ACC112 (cell line): ENCODE results near the gene KRT28.

Experiments
- H2AFZ ChIP-seq: fragments of 200-600 bp; sonication (generic); one replicate; pipeline ENCODE4 v1.6.0; 2017; ENCODE audit warnings: antibody characterized with exemption, low read length; ENCODE audit not compliant: unreplicated experiment
- H3K27ac ChIP-seq: fragments of 200-600 bp; sonication (generic); 2 replicates; pipeline ENCODE4 v1.5.1; 2014; ENCODE audit warnings: low read depth, mild to moderate bottlenecking, antibody characterized with exemption, low read length, moderate library complexity
- H3K27me3 ChIP-seq: fragments of 200-600 bp; sonication (generic); 2 replicates; pipeline ENCODE4 v1.6.1; 2014; ENCODE audit warnings: mild to moderate bottlenecking, antibody characterized with exemption, low read length, moderate library complexity, mixed read lengths; ENCODE audit not compliant: insufficient read depth
- H3K36me3 ChIP-seq: fragments of 200-600 bp; sonication (generic); 2 replicates; pipeline ENCODE4 v1.6.1; 2016; ENCODE audit warnings: mild to moderate bottlenecking, antibody characterized with exemption, low read length, moderate library complexity, mixed read lengths; ENCODE audit not compliant: insufficient read depth
- H3K4me1 ChIP-seq: fragments of 200-600 bp; sonication (generic); one replicate; pipeline ENCODE4 v1.6.1; 2016; ENCODE audit warnings: low read length, mixed read lengths; ENCODE audit not compliant: insufficient read depth, unreplicated experiment, control insufficient read depth
- H3K4me3 ChIP-seq: fragments of 200-600 bp; sonication (generic); 2 replicates; pipeline ENCODE4 v1.5.1; 2014; ENCODE audit warnings: mild to moderate bottlenecking, low read depth, low read length
- H3K79me2 ChIP-seq: fragments of 200-600 bp; sonication (generic); one replicate; pipeline ENCODE4 v1.6.0; 2016; ENCODE audit warnings: low read length; ENCODE audit not compliant: control insufficient read depth, unreplicated experiment, insufficient read depth

Gene KRT28

DNA sequence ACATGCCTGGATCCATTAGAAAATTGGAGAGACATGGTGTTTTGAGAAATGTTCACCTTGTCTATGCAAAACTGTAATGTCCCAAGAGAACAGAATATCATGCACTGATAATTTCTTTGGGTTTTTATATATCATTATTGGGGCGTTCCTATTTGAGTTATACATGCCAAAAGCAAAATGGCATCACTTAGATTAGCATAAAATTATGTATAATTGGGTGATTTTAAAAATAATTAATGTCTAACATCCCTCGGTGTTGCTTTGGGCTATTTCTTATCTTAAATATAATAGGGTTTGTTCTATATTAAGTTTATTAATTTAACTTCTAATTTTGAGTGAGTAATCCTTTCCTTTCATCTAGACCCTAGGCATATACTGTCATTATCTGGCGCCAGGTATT is at the start of gene KRT28:
TSS of gene KRT28 (minus strand) at position 101 of the 400 bp plus-strand sequence. CDS start at position 35, 66 bp downstream.
- H3K4me3 ChIP-seq = no peak within 1 kb of the TSS
- H3K36me3 ChIP-seq = no peaks in the 10 kb centered on the region
- H3K4me1 ChIP-seq = no peaks in the 10 kb centered on the region
- no peak within 1 kb of the TSS for H3K27ac ChIP-seq
- no peaks in the 10 kb centered on the region for H3K79me2 ChIP-seq
- H2AFZ ChIP-seq = no peak within 1 kb of the TSS
- peaks cover 42% of the 10 kb centered on the region for H3K27me3 ChIP-seq

DNA sequence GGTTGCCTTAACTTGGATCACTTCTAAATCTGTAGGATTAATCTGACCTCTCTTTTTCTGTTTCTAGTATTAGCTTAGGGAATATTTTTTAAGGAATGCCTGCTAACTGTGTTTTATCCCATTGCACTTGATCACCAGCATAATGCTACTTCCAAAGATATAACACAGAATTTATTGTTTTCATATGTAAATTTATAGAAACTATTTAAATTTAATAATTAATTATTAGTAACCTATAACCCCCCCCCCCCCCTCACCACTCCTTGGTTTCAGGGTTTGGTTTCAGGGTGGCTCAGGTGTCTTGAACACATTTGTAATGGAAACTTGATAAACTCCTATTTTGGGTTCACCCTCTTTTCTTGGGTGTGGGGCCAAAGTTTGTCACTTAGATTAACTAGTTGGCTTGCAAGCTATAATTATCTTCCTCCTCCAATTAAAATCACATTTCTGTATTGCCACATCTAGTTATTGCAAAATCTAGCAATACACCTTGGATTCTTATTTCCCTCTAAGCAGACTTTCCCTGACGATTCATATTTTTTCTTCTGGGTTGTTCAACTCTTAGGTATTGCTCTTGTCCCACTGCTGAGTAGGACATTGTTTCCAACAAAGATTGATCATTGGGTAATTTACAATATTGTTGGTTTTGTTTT is 49.0 kb upstream of the KRT28 start:
- H2AFZ ChIP-seq = no peak overlapping the region
- peaks cover 27% of the 10 kb centered on the region for H3K4me1 ChIP-seq
- no peak overlapping the region for H3K27ac ChIP-seq
- no peaks in the 10 kb centered on the region for H3K27me3 ChIP-seq
- no peaks in the 10 kb centered on the region for H3K79me2 ChIP-seq
- H3K4me3 ChIP-seq = no peak overlapping the region
- H3K36me3 ChIP-seq = no peaks in the 10 kb centered on the region

DNA sequence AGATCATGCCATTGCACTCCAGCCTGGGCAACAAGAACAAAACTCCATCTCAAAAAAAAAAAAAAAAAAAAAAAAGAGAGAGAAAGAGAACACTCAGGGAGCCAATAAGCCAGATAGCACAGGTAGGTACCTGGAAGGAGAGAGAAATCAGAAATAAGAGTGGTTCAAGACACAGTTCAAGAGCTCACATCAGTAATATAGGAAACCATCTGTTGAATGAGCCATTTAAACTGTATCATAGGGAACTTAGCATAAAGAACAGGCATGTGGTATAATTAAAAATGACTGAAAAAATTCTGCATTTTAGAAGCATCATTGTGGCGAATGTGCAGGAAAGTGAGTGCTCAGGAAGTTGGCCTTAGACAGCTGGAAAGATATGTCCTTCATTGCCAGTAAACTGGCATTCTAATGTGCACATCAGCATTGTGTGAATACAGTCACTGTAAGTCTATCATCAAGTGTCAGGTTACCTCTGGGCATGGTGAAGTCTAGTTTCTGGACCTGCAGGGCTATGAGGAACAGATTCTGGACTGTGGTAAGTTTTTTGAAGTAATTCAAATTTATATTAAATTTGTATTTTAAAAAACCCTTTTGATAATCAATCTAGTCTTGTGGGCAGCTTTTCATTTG is 46.9 kb upstream of the KRT28 start:
- Histone ChIP-seq H3K4me1 (peaks cover 19% of the 10 kb centered on the region), H3K36me3 (no peaks in the 10 kb centered on the region), H3K27ac (no peak overlapping the region), H2AFZ (no peak overlapping the region), H3K4me3 (no peak overlapping the region), H3K79me2 (no peaks in the 10 kb centered on the region), H3K27me3 (no peaks in the 10 kb centered on the region)

DNA sequence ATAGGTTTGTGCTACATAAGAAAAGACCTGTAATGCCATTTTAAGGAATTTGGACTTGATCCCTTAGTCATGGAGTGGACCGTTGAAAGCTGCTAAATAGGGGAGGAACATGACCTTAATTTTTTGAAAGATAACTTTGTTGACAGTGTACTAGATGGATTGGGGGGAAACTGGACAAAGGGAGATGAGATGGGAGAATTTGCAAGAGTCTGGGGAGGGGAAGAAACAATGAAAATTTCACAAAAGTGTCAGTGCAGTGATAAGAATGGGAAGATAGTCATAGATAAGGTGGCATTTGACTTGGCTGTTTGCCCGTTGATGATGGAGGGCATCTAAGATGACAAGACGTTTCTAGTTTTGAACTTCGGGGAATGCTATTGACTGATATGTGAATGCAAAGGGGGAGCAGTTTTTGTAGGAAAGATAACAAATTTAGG is 44.9 kb upstream of the KRT28 start:
- H3K27me3 ChIP-seq = no peaks in the 10 kb centered on the region
- H2AFZ ChIP-seq = no peak overlapping the region
- no peaks in the 10 kb centered on the region for H3K79me2 ChIP-seq
- no peak overlapping the region for H3K4me3 ChIP-seq
- no peak overlapping the region for H3K27ac ChIP-seq
- no peaks in the 10 kb centered on the region for H3K36me3 ChIP-seq
- peaks cover 2% of the 10 kb centered on the region for H3K4me1 ChIP-seq

DNA sequence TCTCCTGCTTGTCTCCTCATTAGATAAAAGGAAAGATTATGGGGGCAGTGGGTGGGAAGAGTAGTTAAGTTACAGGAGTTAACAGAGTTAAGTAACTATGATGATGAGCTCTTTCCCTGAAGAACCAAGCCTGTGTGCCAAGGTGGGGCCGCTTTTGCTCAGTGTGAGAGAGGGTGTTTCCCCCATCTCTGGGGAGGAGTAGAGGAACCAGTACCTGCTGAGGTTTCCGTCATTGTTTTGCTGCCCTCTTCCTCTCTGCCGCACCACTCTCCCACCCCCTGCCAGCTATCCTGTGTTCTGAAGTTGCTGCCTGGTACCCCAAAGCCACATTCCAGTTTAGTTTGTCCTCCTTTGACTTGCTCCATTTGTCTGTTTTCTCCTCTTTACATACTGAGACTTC is 43.5 kb upstream of the KRT28 start:
- H3K79me2 ChIP-seq = no peaks in the 10 kb centered on the region
- no peak overlapping the region for H3K27ac ChIP-seq
- no peak overlapping the region for H2AFZ ChIP-seq
- no peak overlapping the region for H3K4me3 ChIP-seq
- H3K4me1 ChIP-seq = no peaks in the 10 kb centered on the region
- no peaks in the 10 kb centered on the region for H3K27me3 ChIP-seq
- H3K36me3 ChIP-seq = no peaks in the 10 kb centered on the region

DNA sequence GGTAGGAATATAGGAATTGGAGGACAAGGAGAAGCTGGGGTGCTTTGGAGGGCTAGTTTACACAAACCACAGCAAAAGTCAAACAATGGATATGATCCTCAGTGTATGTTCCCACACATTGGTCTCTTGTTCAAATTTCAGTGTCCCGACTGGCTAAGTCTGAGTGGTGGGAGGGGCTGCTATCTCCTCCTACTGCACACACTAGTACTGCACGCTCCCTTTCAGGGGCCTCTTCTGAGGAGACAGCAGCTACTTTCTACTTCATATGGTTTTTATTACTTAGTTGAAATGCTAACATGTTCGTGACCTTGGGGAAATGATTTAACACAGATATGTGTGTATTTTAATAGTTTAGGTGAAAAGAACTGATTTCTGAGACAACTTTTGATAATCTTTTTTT is 41.5 kb upstream of the KRT28 start:
- no peak overlapping the region for H3K4me3 ChIP-seq
- H3K27ac ChIP-seq = no peak overlapping the region
- H3K4me1 ChIP-seq = no peaks in the 10 kb centered on the region
- H3K36me3 ChIP-seq = no peaks in the 10 kb centered on the region
- no peaks in the 10 kb centered on the region for H3K79me2 ChIP-seq
- H2AFZ ChIP-seq = no peak overlapping the region
- H3K27me3 ChIP-seq = no peaks in the 10 kb centered on the region

GRCh38 chr17:40839194-40839593 is 39.4 kb upstream of the KRT28 start:
- Histone ChIP-seq H3K36me3 (no peaks in the 10 kb centered on the region), H3K27me3 (no peaks in the 10 kb centered on the region), H2AFZ (no peak overlapping the region), H3K79me2 (no peaks in the 10 kb centered on the region), H3K4me1 (no peaks in the 10 kb centered on the region), H3K4me3 (no peak overlapping the region), H3K27ac (no peak overlapping the region)

DNA sequence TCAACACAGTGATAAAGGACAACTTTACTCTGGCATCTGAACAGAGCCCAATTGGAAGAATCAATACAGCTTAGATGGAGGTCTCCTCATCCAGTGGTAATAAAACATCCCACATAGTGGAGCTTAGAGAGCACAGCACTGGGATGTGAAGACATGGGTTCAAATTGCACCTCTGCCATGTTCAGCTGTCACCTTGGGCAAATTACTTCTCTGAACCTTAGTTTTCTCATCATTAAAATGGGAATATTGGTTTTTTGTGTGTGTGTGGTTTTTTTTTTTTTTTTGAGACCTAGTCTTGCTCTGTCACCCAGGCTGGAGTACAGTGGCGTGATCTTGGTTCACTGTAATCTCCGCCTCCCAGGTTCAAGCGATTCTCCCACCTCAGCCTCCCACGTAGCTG is 36.3 kb upstream of the KRT28 start:
- H3K36me3 ChIP-seq = no peaks in the 10 kb centered on the region
- no peak overlapping the region for H2AFZ ChIP-seq
- H3K4me1 ChIP-seq = peaks cover 9% of the 10 kb centered on the region
- no peaks in the 10 kb centered on the region for H3K79me2 ChIP-seq
- no peaks in the 10 kb centered on the region for H3K27me3 ChIP-seq
- H3K27ac ChIP-seq = no peak overlapping the region
- no peak overlapping the region for H3K4me3 ChIP-seq

DNA sequence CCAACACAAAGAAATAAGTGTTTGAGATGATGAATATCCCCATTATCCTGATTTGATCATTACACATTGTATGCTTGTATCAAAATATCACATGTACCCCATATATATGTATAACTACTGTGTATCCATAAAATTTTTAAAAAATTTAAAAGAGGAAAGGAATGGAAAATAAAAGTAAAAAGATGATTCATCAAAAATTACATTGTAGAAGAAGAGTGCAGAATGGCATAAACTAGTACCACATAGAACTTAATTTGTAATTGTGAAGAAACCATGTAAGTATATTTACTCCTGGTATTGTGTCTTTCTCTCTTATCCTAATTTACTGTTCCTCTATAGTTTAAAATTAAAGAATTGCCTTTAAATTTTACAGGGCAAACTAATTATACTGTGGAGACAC is 34.1 kb upstream of the KRT28 start:
- no peaks in the 10 kb centered on the region for H3K79me2 ChIP-seq
- H3K27ac ChIP-seq = no peak overlapping the region
- no peaks in the 10 kb centered on the region for H3K36me3 ChIP-seq
- peaks cover 9% of the 10 kb centered on the region for H3K4me1 ChIP-seq
- H3K4me3 ChIP-seq = no peak overlapping the region
- H2AFZ ChIP-seq = no peak overlapping the region
- no peaks in the 10 kb centered on the region for H3K27me3 ChIP-seq

- Histone ChIP-seq H3K4me3 (no peak overlapping the region), H3K27me3 (no peaks in the 10 kb centered on the region), H3K27ac (no peak overlapping the region), H2AFZ (no peak overlapping the region), H3K79me2 (no peaks in the 10 kb centered on the region), H3K4me1 (peaks cover 11% of the 10 kb centered on the region), H3K36me3 (no peaks in the 10 kb centered on the region)
These were observed 33.1 kb upstream of the KRT28 start for GRCh38 chr17:40832840-40833239.

DNA sequence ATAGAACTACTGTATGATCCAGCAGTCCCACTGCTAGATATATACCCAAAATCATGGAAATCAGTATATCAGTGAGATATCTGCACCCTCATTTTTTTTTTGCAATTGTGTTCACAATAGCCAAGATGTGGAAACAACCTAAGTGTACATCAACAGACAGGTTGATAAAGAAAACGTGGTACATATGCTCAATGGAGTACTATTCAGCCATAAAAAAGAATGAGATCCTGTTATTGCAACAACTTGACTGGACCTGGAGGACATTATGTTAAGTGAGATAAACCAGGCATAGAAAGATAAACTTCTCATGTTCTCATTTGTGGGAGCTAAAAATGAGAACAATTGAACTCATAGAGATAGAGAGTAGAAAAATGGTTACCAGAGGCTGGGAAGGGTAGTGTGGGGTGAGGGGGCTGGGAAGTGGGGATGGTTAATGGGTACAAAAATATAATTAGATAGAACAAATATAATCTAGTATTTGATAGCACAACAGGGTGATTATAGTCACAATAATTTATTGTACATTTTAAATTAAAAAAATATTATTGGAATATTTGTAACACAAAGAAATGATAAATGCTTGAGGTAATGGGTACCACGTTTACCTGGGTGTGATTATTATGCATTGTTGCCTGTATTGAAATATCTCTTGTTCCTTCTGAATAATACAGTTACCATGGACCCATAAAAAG is 30.5 kb upstream of the KRT28 start:
- Histone ChIP-seq H2AFZ (no peak overlapping the region), H3K27me3 (no peaks in the 10 kb centered on the region), H3K4me1 (peaks cover 15% of the 10 kb centered on the region), H3K79me2 (peaks cover 13% of the 10 kb centered on the region), H3K27ac (no peak overlapping the region), H3K4me3 (no peak overlapping the region), H3K36me3 (no peaks in the 10 kb centered on the region)
